ENCODE data around the gene SOD2. TPM values are rescaled to one million over a fixed set of nuclear protein-coding genes. Genes with fewer than 3 reads are reported as not detected.
A peak's percentile ranks its signal among the peaks of the same experiment; 100 is the strongest.

Gene SOD2
- total and polyA plus RNA-seq, 2 donors (not counting 1 experiment from before 2014, with no cell fraction given): 96.1 to 1,311 TPM

DNA sequence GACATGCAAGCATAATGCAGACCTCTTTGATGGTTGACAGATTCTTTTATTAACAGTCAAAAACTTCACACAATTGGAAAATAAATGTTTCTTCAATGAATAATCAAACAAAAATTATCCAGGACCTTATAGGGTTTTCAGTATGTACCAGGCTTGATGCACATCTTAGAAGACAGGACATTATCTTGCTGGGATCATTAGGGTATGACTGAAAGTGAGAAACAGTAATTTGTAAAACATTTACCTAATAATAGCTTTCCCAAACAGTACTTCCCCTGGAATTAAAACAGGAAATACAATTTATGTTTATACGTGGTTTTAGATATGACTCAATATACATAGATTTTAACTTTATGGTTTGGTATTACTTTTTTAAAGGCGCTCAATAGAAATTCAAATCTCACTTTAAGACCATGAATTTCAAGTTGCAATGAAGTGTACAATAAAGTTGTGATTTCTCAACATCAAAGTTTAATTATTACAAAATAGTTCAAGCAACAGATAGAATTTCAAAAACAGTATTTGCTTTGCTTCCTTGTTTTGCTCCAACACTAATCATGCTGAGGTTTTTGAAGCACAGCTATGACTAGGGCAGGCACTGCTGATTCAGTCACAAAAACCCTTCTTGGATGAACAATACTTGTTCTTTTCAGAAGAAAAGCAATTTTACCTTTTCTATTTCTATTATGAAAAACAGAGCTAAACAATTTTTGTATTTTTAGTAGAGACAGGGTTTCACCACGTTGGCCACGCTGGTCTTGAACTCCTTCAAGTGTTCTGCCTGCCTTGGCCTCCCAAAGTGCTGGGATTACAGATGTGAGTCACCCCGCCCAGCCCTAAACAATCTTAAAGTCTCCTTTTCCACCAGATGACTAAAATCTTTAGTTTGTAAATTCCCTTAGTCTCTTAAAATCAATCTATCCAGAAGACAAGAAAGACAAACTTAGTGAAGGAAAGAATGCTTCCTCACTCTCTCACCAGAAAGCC lies 13.7 kb downstream of the SOD2 start:
- TF ChIP-seq, protein P1, sequence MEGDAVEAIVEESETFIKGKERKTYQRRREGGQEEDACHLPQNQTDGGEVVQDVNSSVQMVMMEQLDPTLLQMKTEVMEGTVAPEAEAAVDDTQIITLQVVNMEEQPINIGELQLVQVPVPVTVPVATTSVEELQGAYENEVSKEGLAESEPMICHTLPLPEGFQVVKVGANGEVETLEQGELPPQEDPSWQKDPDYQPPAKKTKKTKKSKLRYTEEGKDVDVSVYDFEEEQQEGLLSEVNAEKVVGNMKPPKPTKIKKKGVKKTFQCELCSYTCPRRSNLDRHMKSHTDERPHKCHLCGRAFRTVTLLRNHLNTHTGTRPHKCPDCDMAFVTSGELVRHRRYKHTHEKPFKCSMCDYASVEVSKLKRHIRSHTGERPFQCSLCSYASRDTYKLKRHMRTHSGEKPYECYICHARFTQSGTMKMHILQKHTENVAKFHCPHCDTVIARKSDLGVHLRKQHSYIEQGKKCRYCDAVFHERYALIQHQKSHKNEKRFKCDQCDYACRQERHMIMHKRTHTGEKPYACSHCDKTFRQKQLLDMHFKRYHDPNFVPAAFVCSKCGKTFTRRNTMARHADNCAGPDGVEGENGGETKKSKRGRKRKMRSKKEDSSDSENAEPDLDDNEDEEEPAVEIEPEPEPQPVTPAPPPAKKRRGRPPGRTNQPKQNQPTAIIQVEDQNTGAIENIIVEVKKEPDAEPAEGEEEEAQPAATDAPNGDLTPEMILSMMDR (conservative IDR thresholded peaks at IDR 0.05 in 1 of 2, IDR thresholded peaks at IDR 0.05 in 1 of 2; ENCODE audit: low read depth in 1 of 2, low read length in 2 of 2): no peak
- TF ChIP-seq EZH2 (IDR thresholded peaks at IDR 0.05; ENCODE audit: low read length, missing control alignments): no peak
- Histone ChIP-seq H3K27ac (ENCODE audit: insufficient read depth, low read length) (peak overlapping the region; percentile 1), H3K79me2 (ENCODE audit: control insufficient read depth, insufficient read depth, low read length) (no peaks in the 10 kb centered on the region), H3K4me3 (replicated peaks in 1 of 4; ENCODE audit: control extremely low read depth in 1 of 4, insufficient read depth in 1 of 4, low read depth in 3 of 4, low read length in 4 of 4) (no peak overlapping the region), H4K20me1 (ENCODE audit: control insufficient read depth, extremely low read depth, insufficient read depth, low read length) (no peaks in the 10 kb centered on the region), H3K36me3 (ENCODE audit: control insufficient read depth, insufficient read depth, low read length) (no peaks in the 10 kb centered on the region), H2AFZ (ENCODE audit: low read length) (no peak overlapping the region), H3K27me3 (ENCODE audit: control insufficient read depth, insufficient read depth, low read length) (no peaks in the 10 kb centered on the region), H3K4me1 (ENCODE audit: control insufficient read depth, extremely low read depth, insufficient read depth, low read length) (peaks cover 4% of the 10 kb centered on the region), H3K9ac (ENCODE audit: insufficient read depth, low read length) (no peak overlapping the region), H3K4me2 (ENCODE audit: extremely low read depth, insufficient read depth, low read length) (peak overlapping the region; percentile 8), H3K9me3 (ENCODE audit: control insufficient read depth, insufficient read depth, low read depth, low read length) (no peaks in the 10 kb centered on the region)
- DNase-seq (ENCODE audit: low read depth in 2 of 2): peak; percentile 42 to 65

DNA sequence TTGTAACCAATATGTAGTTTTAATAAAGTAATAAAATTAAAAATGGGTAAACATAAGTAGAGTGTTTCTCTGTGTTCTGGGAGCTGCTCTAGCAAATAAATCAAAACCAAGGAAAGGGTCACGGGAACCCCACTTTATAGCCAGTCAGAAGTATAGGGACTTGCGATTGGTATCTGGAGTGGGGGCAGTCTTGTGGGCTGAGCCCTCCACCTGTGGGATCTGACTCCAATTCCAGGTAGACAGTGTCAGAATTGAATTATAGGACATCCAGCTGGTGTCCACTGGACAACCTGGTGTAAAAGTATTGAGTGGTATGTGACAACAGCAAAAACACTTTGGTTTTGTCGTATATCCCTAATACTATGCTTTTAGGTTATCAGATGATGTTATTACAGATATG lies 14.5 kb downstream of the SOD2 start:
- H3K9ac ChIP-seq (ENCODE audit: insufficient read depth, low read length): no peak overlapping the region
- H3K4me3 ChIP-seq (replicated peaks in 1 of 4; ENCODE audit: control extremely low read depth in 1 of 4, insufficient read depth in 1 of 4, low read depth in 3 of 4, low read length in 4 of 4): no peak overlapping the region
- H3K36me3 ChIP-seq (ENCODE audit: control insufficient read depth, insufficient read depth, low read length): no peaks in the 10 kb centered on the region
- H3K9me3 ChIP-seq (ENCODE audit: control insufficient read depth, insufficient read depth, low read depth, low read length): no peaks in the 10 kb centered on the region
- H3K4me2 ChIP-seq (ENCODE audit: extremely low read depth, insufficient read depth, low read length): no peak overlapping the region
- H2AFZ ChIP-seq (ENCODE audit: low read length): no peak overlapping the region
- no peaks in the 10 kb centered on the region for H4K20me1 ChIP-seq (ENCODE audit: control insufficient read depth, extremely low read depth, insufficient read depth, low read length)
- TF ChIP-seq, protein P1 (conservative IDR thresholded peaks at IDR 0.05 in 1 of 2, IDR thresholded peaks at IDR 0.05 in 1 of 2; ENCODE audit: low read depth in 1 of 2, low read length in 2 of 2): no peak
- no peak for TF ChIP-seq EZH2 (IDR thresholded peaks at IDR 0.05; ENCODE audit: low read length, missing control alignments)
- H3K79me2 ChIP-seq (ENCODE audit: control insufficient read depth, insufficient read depth, low read length): no peaks in the 10 kb centered on the region
- no peak for DNase-seq (ENCODE audit: low read depth in 2 of 2)
- H3K4me1 ChIP-seq (ENCODE audit: control insufficient read depth, extremely low read depth, insufficient read depth, low read length): peaks cover 4% of the 10 kb centered on the region
- no peaks in the 10 kb centered on the region for H3K27me3 ChIP-seq (ENCODE audit: control insufficient read depth, insufficient read depth, low read length)
- H3K27ac ChIP-seq (ENCODE audit: insufficient read depth, low read length): no peak overlapping the region

DNA sequence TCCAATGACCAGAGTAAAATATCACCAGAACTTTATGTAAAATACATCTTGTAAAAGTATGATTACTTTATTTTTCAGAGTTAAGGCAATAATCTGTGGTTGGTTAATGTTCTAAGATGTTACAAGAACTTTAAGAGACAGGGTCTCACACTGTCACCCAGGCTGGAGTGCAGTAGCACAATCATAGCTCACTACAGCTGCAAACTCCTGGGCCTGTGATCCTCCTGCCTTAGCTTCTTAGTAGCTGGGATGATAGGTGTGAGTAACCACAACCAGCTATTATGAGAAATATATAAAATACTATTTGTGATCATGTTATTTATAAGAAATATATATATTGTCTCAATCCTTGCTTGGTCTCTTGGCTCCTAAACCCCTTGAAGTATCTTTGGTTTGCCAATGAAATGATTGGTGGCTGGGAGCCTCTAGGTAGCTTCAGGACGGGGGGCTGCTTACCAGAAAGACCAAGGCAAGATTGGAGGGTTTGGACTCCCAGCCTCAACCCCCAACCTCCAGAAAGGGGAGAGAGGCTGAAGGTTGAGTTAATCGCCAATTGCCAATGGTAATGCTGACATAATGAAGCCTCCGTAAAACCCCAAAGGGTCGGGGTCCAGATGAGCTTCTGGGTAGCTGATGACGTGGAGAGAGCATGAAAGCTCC lies 15.4 kb downstream of the SOD2 start:
- H3K9me3 ChIP-seq (ENCODE audit: control insufficient read depth, insufficient read depth, low read depth, low read length): no peaks in the 10 kb centered on the region
- no peak overlapping the region for H3K4me3 ChIP-seq (replicated peaks in 1 of 4; ENCODE audit: control extremely low read depth in 1 of 4, insufficient read depth in 1 of 4, low read depth in 3 of 4, low read length in 4 of 4)

More for the DNA sequence above, 15.4 kb downstream of the SOD2 start:
- H3K27ac ChIP-seq (ENCODE audit: insufficient read depth, low read length): no peak overlapping the region
- peaks cover 4% of the 10 kb centered on the region for H3K4me1 ChIP-seq (ENCODE audit: control insufficient read depth, extremely low read depth, insufficient read depth, low read length)
- TF ChIP-seq, protein P1 (conservative IDR thresholded peaks at IDR 0.05 in 1 of 2, IDR thresholded peaks at IDR 0.05 in 1 of 2; ENCODE audit: low read depth in 1 of 2, low read length in 2 of 2): no peak
- no peak for TF ChIP-seq EZH2 (IDR thresholded peaks at IDR 0.05; ENCODE audit: low read length, missing control alignments)
- no peaks in the 10 kb centered on the region for H3K79me2 ChIP-seq (ENCODE audit: control insufficient read depth, insufficient read depth, low read length)
- DNase-seq (ENCODE audit: low read depth in 2 of 2): no peak
- H2AFZ ChIP-seq (ENCODE audit: low read length): no peak overlapping the region
- no peaks in the 10 kb centered on the region for H3K36me3 ChIP-seq (ENCODE audit: control insufficient read depth, insufficient read depth, low read length)
- H3K27me3 ChIP-seq (ENCODE audit: control insufficient read depth, insufficient read depth, low read length): no peaks in the 10 kb centered on the region
- no peak overlapping the region for H3K9ac ChIP-seq (ENCODE audit: insufficient read depth, low read length)
- no peaks in the 10 kb centered on the region for H4K20me1 ChIP-seq (ENCODE audit: control insufficient read depth, extremely low read depth, insufficient read depth, low read length)
- no peak overlapping the region for H3K4me2 ChIP-seq (ENCODE audit: extremely low read depth, insufficient read depth, low read length)
